A549 (cell line): ENCODE results near the gene OR56B4.
"Not testable (repeated sequence)": the region's sequence is repeated elsewhere in the genome, so short reads cannot be mapped to it uniquely, and the experiment has no call there.

Source experiments
- CEBPB ChIP-seq, 2 experiments: fragments of >200 bp in 1 of 2; sonication (Bioruptor Twin) in 1 of 2; formaldehyde crosslinking in 1 of 2; IDR thresholded peaks; 2 replicates each; pipeline ENCODE4 v1.6.1; 2012 to 2016
- EP300 ChIP-seq, 2 experiments: fragments of >200 bp; sonication (Bioruptor Twin); formaldehyde crosslinking; IDR thresholded peaks; 2 replicates in 1 of 2; 3 replicates in 1 of 2; pipeline ENCODE4 v1.6.1; 2016 to 2017
- JUNB ChIP-seq: fragments of >200 bp; sonication (Bioruptor Twin); formaldehyde crosslinking; IDR thresholded peaks from 2 replicates; pipeline ENCODE4 v1.6.1; 2016
- MAZ ChIP-seq: fragments of 150-350 bp; IDR thresholded peaks from 2 replicates; pipeline ENCODE4 v1.6.1; 2014; ENCODE audit warnings: antibody characterized with exemption, low read depth, low read length, borderline replicate concordance
- MYC ChIP-seq: IDR thresholded peaks from 2 replicates; pipeline ENCODE4 v1.6.1; 2012; ENCODE audit warnings: mild to moderate bottlenecking, inconsistent platforms, low read length, improper control_type of control experiment, borderline replicate concordance
- POLR2A ChIP-seq: IDR thresholded peaks from 2 replicates; pipeline ENCODE4 v1.6.1; 2012; ENCODE audit warnings: mild to moderate bottlenecking, low read length
- RFX5 ChIP-seq: fragments of 450-650 bp; IDR thresholded peaks from 2 replicates; pipeline ENCODE4 v1.7.1; 2014; ENCODE audit warnings: antibody characterized with exemption, mild to moderate bottlenecking, moderate library complexity
- ZFP36 ChIP-seq: fragments of 450-650 bp; IDR thresholded peaks from 2 replicates; pipeline ENCODE4 v1.6.1; 2014; ENCODE audit warnings: borderline replicate concordance; ENCODE audit not compliant: partially characterized antibody
- TF ChIP-seq, protein P1 (sequence below): fragments of >200 bp; sonication (Bioruptor Twin); formaldehyde crosslinking; IDR thresholded peaks from 3 replicates; pipeline ENCODE4 v1.5.1; 2016
- TF ChIP-seq, protein P2 (sequence below): IDR thresholded peaks from 2 replicates; pipeline ENCODE4 v1.6.1; 2012

DNA sequence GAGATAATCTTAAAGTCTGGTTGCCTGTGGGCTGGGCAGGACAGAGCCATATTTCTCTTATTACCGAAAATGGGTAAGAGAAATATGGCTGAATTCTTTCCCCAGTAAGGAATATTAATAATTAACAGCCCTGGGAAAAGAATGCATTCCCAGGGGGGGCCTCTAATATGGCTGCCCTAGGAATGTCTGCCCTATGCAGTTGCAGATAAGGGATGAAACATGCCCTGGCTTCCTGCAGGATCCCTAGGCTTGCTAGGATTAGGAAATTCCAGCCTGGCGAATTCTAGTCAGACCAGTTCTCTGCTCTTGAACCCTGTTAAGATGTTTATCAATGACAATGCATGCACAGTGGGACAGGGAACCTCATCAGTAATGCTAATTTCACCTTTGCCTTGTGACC is 31.0 kb upstream of the OR56B4 start:
- TF ChIP-seq, protein P1, sequence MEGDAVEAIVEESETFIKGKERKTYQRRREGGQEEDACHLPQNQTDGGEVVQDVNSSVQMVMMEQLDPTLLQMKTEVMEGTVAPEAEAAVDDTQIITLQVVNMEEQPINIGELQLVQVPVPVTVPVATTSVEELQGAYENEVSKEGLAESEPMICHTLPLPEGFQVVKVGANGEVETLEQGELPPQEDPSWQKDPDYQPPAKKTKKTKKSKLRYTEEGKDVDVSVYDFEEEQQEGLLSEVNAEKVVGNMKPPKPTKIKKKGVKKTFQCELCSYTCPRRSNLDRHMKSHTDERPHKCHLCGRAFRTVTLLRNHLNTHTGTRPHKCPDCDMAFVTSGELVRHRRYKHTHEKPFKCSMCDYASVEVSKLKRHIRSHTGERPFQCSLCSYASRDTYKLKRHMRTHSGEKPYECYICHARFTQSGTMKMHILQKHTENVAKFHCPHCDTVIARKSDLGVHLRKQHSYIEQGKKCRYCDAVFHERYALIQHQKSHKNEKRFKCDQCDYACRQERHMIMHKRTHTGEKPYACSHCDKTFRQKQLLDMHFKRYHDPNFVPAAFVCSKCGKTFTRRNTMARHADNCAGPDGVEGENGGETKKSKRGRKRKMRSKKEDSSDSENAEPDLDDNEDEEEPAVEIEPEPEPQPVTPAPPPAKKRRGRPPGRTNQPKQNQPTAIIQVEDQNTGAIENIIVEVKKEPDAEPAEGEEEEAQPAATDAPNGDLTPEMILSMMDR: not testable (repeated sequence)
- TF ChIP-seq EP300 (IDR thresholded peaks at IDR 0.05); JUNB; CEBPB (IDR thresholded peaks at IDR 0.05); MAZ; ZFP36; MYC; POLR2A; RFX5: not testable (repeated sequence)
- TF ChIP-seq, protein P2, sequence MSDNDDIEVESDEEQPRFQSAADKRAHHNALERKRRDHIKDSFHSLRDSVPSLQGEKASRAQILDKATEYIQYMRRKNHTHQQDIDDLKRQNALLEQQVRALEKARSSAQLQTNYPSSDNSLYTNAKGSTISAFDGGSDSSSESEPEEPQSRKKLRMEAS: not testable (repeated sequence)
